Measurements from ENCODE around the gene SNAPC2. TPM values are rescaled to one million over a fixed set of nuclear protein-coding genes. Genes with fewer than 3 reads are reported as not detected.
A peak's percentile ranks its signal among the peaks of the same experiment; 100 is the strongest.

SNAPC2 gene
- total RNA-seq, 1 donor from 2014 or later: 15.2 TPM

DNA sequence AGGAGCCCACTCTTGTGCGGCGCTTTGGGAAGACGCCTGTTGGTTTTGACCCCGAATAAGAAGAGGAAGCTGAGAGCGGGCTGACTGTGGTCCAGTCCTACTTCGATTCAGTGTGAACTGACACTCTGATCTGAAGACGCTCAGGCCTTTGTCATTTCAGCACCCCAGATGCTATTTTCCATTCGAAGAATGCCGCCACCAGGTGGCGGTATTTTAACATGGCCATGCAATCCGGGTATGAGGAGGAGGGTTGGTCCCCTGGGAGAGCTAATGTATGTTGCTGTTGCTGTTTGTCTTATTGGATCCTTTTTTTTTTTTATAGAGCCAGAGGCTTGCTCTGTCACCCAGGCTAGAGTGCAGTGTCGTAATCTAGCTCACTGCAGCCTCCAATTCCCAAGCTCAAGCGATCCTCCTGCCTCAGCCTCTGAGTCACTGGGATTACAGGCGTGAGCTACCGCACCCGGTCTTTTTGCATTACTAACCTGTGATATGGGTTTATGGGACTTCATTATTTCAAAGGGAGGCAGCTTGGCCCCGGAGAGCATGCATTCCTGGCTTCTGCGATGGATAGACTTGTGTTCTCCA, 24.1 kb downstream of the SNAPC2 start:
- TF ChIP-seq, protein P1, sequence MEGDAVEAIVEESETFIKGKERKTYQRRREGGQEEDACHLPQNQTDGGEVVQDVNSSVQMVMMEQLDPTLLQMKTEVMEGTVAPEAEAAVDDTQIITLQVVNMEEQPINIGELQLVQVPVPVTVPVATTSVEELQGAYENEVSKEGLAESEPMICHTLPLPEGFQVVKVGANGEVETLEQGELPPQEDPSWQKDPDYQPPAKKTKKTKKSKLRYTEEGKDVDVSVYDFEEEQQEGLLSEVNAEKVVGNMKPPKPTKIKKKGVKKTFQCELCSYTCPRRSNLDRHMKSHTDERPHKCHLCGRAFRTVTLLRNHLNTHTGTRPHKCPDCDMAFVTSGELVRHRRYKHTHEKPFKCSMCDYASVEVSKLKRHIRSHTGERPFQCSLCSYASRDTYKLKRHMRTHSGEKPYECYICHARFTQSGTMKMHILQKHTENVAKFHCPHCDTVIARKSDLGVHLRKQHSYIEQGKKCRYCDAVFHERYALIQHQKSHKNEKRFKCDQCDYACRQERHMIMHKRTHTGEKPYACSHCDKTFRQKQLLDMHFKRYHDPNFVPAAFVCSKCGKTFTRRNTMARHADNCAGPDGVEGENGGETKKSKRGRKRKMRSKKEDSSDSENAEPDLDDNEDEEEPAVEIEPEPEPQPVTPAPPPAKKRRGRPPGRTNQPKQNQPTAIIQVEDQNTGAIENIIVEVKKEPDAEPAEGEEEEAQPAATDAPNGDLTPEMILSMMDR (IDR thresholded peaks at IDR 0.05; ENCODE audit: insufficient read depth, low read depth, low read length): peak; percentile 92
- no peak for TF ChIP-seq EZH2 (IDR thresholded peaks at IDR 0.05; ENCODE audit: insufficient read depth, low read length)
- Histone ChIP-seq H3K4me1 (ENCODE audit: insufficient read depth, low read length) (peaks cover 13% of the 10 kb centered on the region), H3K4me2 (ENCODE audit: low read length) (peak overlapping the region; percentile 98), H3K36me3 (ENCODE audit: insufficient read depth, low read length) (peaks cover 7% of the 10 kb centered on the region), H4K20me1 (ENCODE audit: insufficient read depth, low read length) (peaks cover 17% of the 10 kb centered on the region), H3K4me3 (ENCODE audit: insufficient read depth, low read depth, low read length) (peak overlapping the region; percentile 87), H3K9me3 (ENCODE audit: insufficient read depth, low read depth, low read length) (no peaks in the 10 kb centered on the region), H3K79me2 (ENCODE audit: insufficient read depth, low read length) (peaks cover 32% of the 10 kb centered on the region), H3K27ac (ENCODE audit: low read depth, low read length) (peak overlapping the region; percentile 82), H3K9ac (ENCODE audit: low read length) (peak overlapping the region; percentile 96), H3K27me3 (ENCODE audit: insufficient read depth, low read length) (no peaks in the 10 kb centered on the region), H2AFZ (ENCODE audit: low read depth, low read length) (peak overlapping the region; percentile 77)
- Mint-ChIP-seq H3K27me3 (ENCODE audit: low read depth, unreplicated experiment) (no peaks in the 10 kb centered on the region), H3K27ac (ENCODE audit: unreplicated experiment) (peak overlapping the region; percentile 98), H3K9me3 (ENCODE audit: unreplicated experiment) (peaks cover 3% of the 10 kb centered on the region), H3K4me1 (ENCODE audit: low read depth, unreplicated experiment) (peaks cover 5% of the 10 kb centered on the region), H3K4me3 (ENCODE audit: unreplicated experiment) (peak overlapping the region; percentile 95), H3K36me3 (ENCODE audit: low read depth, unreplicated experiment) (peaks cover 8% of the 10 kb centered on the region)
- FAIRE-seq (no peak), DNase-seq (ENCODE audit: low read depth) (peak; percentile 57)

DNA sequence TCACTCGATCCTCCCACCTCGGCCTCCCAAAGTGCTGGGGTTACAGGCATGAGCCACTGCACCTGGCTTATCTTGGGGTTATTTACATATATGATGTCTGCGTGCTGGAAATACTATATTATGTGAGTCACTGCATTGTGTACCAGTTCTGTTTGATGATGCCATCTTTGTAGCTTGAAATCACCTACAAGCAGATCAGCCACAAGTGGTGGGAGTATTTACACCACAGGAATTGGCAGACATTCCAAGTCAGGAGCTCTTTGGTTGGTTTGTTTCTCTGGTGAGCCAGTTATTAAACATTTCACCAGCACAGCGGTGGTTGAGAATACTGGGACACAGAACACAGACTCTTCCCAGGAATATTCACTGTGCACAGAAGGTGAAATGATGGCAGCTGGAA, 27.8 kb downstream of the SNAPC2 start:
- H3K9ac ChIP-seq (ENCODE audit: low read length): no peak overlapping the region
- TF ChIP-seq, protein P1 (IDR thresholded peaks at IDR 0.05; ENCODE audit: insufficient read depth, low read depth, low read length): no peak
- no peak for TF ChIP-seq EZH2 (IDR thresholded peaks at IDR 0.05; ENCODE audit: insufficient read depth, low read length)
- FAIRE-seq: no peak

DNA sequence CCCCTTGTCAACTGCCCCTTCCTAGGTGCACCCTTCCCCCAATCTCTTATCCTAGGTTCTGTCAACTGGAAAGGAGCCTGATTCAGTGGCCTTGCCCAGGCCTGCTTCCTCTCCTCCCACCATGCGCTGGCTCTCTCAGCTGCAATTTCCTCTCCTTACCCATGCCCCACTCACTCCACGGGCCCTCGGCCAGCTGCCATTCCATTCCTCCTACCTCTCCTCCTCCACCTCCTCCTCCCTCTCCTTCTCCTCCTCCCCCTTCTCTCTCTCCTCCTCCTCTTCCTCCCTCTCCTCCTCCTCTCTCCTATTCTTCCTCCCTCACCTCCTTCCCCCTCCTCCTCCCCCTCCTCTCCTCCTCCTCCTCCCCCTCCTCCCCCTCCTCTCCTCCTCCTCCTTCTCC, 32.9 kb downstream of the SNAPC2 start:
- DNase-seq (ENCODE audit: low read depth) (peak; percentile 16), FAIRE-seq (no peak)
- H3K4me3 ChIP-seq (ENCODE audit: insufficient read depth, low read depth, low read length): no peak overlapping the region
- no peak overlapping the region for H2AFZ ChIP-seq (ENCODE audit: low read depth, low read length)
- H3K9ac ChIP-seq (ENCODE audit: low read length): no peak overlapping the region
- Mint-ChIP-seq H3K36me3 (ENCODE audit: low read depth, unreplicated experiment) (peaks cover 3% of the 10 kb centered on the region), H3K4me3 (ENCODE audit: unreplicated experiment) (no peak overlapping the region), H3K27me3 (ENCODE audit: low read depth, unreplicated experiment) (no peaks in the 10 kb centered on the region), H3K27ac (ENCODE audit: unreplicated experiment) (no peak overlapping the region), H3K4me1 (ENCODE audit: low read depth, unreplicated experiment) (no peaks in the 10 kb centered on the region), H3K9me3 (ENCODE audit: unreplicated experiment) (no peaks in the 10 kb centered on the region)
- H3K4me2 ChIP-seq (ENCODE audit: low read length): peak overlapping the region; percentile 6
- no peak overlapping the region for H3K27ac ChIP-seq (ENCODE audit: low read depth, low read length)
- no peaks in the 10 kb centered on the region for H3K79me2 ChIP-seq (ENCODE audit: insufficient read depth, low read length)
- no peaks in the 10 kb centered on the region for H3K27me3 ChIP-seq (ENCODE audit: insufficient read depth, low read length)
- H3K36me3 ChIP-seq (ENCODE audit: insufficient read depth, low read length): no peaks in the 10 kb centered on the region
- TF ChIP-seq EZH2 (IDR thresholded peaks at IDR 0.05; ENCODE audit: insufficient read depth, low read length): no peak
- TF ChIP-seq, protein P1 (IDR thresholded peaks at IDR 0.05; ENCODE audit: insufficient read depth, low read depth, low read length): no peak
- H3K9me3 ChIP-seq (ENCODE audit: insufficient read depth, low read depth, low read length): no peaks in the 10 kb centered on the region
- peaks cover 3% of the 10 kb centered on the region for H3K4me1 ChIP-seq (ENCODE audit: insufficient read depth, low read length)
- H4K20me1 ChIP-seq (ENCODE audit: insufficient read depth, low read length): no peaks in the 10 kb centered on the region

More for the DNA sequence above, 27.8 kb downstream of the SNAPC2 start:
- H3K9me3 ChIP-seq (ENCODE audit: insufficient read depth, low read depth, low read length): no peaks in the 10 kb centered on the region
- no peak overlapping the region for H3K4me3 Mint-ChIP-seq (ENCODE audit: unreplicated experiment)
- peaks cover 8% of the 10 kb centered on the region for H4K20me1 ChIP-seq (ENCODE audit: insufficient read depth, low read length)
- H3K27me3 Mint-ChIP-seq (ENCODE audit: low read depth, unreplicated experiment): no peaks in the 10 kb centered on the region
- DNase-seq (ENCODE audit: low read depth): peak; percentile 37
- no peak overlapping the region for H3K27ac Mint-ChIP-seq (ENCODE audit: unreplicated experiment)
- peaks cover 5% of the 10 kb centered on the region for H3K36me3 Mint-ChIP-seq (ENCODE audit: low read depth, unreplicated experiment)
- no peak overlapping the region for H3K4me3 ChIP-seq (ENCODE audit: insufficient read depth, low read depth, low read length)
- peaks cover 3% of the 10 kb centered on the region for H3K9me3 Mint-ChIP-seq (ENCODE audit: unreplicated experiment)
- no peak overlapping the region for H2AFZ ChIP-seq (ENCODE audit: low read depth, low read length)
- no peak overlapping the region for H3K4me2 ChIP-seq (ENCODE audit: low read length)
- no peak overlapping the region for H3K27ac ChIP-seq (ENCODE audit: low read depth, low read length)
- peaks cover 5% of the 10 kb centered on the region for H3K4me1 ChIP-seq (ENCODE audit: insufficient read depth, low read length)
- H3K79me2 ChIP-seq (ENCODE audit: insufficient read depth, low read length): peaks cover 4% of the 10 kb centered on the region
- H3K4me1 Mint-ChIP-seq (ENCODE audit: low read depth, unreplicated experiment): no peaks in the 10 kb centered on the region
- H3K36me3 ChIP-seq (ENCODE audit: insufficient read depth, low read length): no peaks in the 10 kb centered on the region
- H3K27me3 ChIP-seq (ENCODE audit: insufficient read depth, low read length): no peaks in the 10 kb centered on the region

All from astrocyte (in vitro differentiated cells and primary cell).